Right lobe of liver (tissue), 6 donors: ENCODE data around the gene VASH2. TPM values are rescaled to one million over a fixed set of nuclear protein-coding genes. Genes with fewer than 3 reads are reported as not detected.

Experiments used
- ATAC-seq, 4 donors: fragments of 200-7000 bp; cut with Tn5 transposase; one replicate each; pipeline ENCODE4 v1.9.1; 2020; ENCODE audit warnings: mild to moderate bottlenecking in 4 of 4, moderate library complexity in 4 of 4
- DNase-seq, 3 donors: peaks; one replicate each; pipeline ENCODE4 v3.0.0-alpha.2; 2020
- H3K27ac ChIP-seq, 3 donors: fragments of 200-600 bp; one replicate each; pipeline ENCODE4 v1.8.0; 2022
- H3K27me3 ChIP-seq, 2 donors: fragments of 200-600 bp; one replicate each; pipeline ENCODE4 v1.8.0; 2022
- H3K36me3 ChIP-seq, 4 donors: fragments of 200-600 bp; sonication (generic) in 1 of 4; one replicate each; pipeline versions ENCODE4 v1.5.1 to v1.8.0; 2017 to 2022; ENCODE audit warnings: control low read depth in 1 of 4
- H3K4me1 ChIP-seq, 4 donors: fragments of 200-600 bp; sonication (generic) in 1 of 4; one replicate each; pipeline versions ENCODE4 v1.5.1 to v1.8.0; 2017 to 2022; ENCODE audit warnings: control low read depth in 1 of 4
- H3K4me3 ChIP-seq, 3 donors: fragments of 200-600 bp; one replicate each; pipeline ENCODE4 v1.8.0; 2022
- H3K9me3 ChIP-seq, 4 donors: fragments of 200-600 bp; sonication (generic) in 1 of 4; one replicate each; pipeline versions ENCODE4 v1.5.1 to v1.8.0; 2017 to 2022; ENCODE audit warnings: control low read depth in 1 of 4
- CTCF ChIP-seq, 4 donors: fragments of 200-600 bp in 3 of 4; fragments of 450-650 bp in 1 of 4; IDR thresholded peaks; one replicate each; pipeline versions ENCODE4 v1.5.1 to v1.8.0; 2016 to 2022; ENCODE audit warnings: antibody characterized with exemption in 4 of 4, mild to moderate bottlenecking in 2 of 4
- POLR2A ChIP-seq: fragments of 450-650 bp; IDR thresholded peaks from one replicate; pipeline ENCODE4 v1.6.1; 2017; ENCODE audit warnings: antibody characterized with exemption, mild to moderate bottlenecking
- WGBS: methylation state at CpG from one replicate; pipeline ENCODE4 v1.1.6; 2018; ENCODE audit warnings: low coverage, low lambda C conversion rate; ENCODE audit not compliant: insufficient coverage; ENCODE audit errors: missing lambda C conversion rate; 5-methylcytosine and 5-hydroxymethylcytosine counted together
- intact Hi-C, 2 donors: fragments of 100-400 bp; cut with DNase I; formaldehyde crosslinking; loops; one replicate each; pipeline versions ENCODE4 v1.11.2 to v1.14.1; 2022
- total RNA-seq, 6 experiments: library from RNA; depleted of rRNA in 2 of 6; stranded (reverse); fragments of >200 nt in 2 of 6; fragmentation: NEBNext Ultra II Directional in 3 of 6; extraction: Animal tissue kit (Norgen Biotek cat#: 25700) in 3 of 6; gene quantifications; one replicate each; pipeline versions ENCODE4 v1.1.0 to v1.2.4, GENCODE V29; 2016 to 2023
- donor health status: DM: no; HTN: yes; CAD: no.
- donor health status: DM: no; HTN: no; CAD: no.
- donor health status: DM: no; HTN: no; CAD: no.
- donor health status: DM: no; HTN: yes; CAD: no.
- donor health status: DM: no; HTN: yes; CAD: no.

VASH2 gene
- total RNA-seq, 6 experiments from 2014 or later: 0.04 to 0.32 (median 0.07) TPM; not detected in 3

GRCh38 chr1:212981571-212982328, 31.4 kb downstream of the VASH2 start:
- Histone ChIP-seq H3K27ac (no peak overlapping the region), H3K9me3 (no peaks in the 10 kb centered on the region), H3K36me3 (no peaks in the 10 kb centered on the region), H3K4me1 (no peaks in the 10 kb centered on the region), H3K27me3 (no peaks in the 10 kb centered on the region), H3K4me3 (no peak overlapping the region)
- TF ChIP-seq POLR2A (no peak), CTCF (IDR thresholded peaks at IDR 0.05) (no peak)
- DNase-seq: no peak
- WGBS: 53% methylated on average over 8 of the region's 13 CpGs
- ATAC-seq: no peak
- intact Hi-C loops: no loop called here

GRCh38 chr1:212982430-212983152, 32.2 kb downstream of the VASH2 start:
- ATAC-seq (no peak), DNase-seq (no peak)
- TF ChIP-seq POLR2A (no peak), CTCF (IDR thresholded peaks at IDR 0.05) (no peak)

GRCh38 chr1:212983482-212983881, 33.1 kb downstream of the VASH2 start:
- Histone ChIP-seq H3K27ac (no peak overlapping the region), H3K36me3 (no peaks in the 10 kb centered on the region), H3K27me3 (no peaks in the 10 kb centered on the region), H3K9me3 (no peaks in the 10 kb centered on the region), H3K4me3 (no peak overlapping the region), H3K4me1 (no peaks in the 10 kb centered on the region)
- no peak for TF ChIP-seq POLR2A
- TF ChIP-seq CTCF (IDR thresholded peaks at IDR 0.05): no peak
- intact Hi-C loops: no loop called here
- 93% methylated on average over 3 of the region's 3 CpGs for WGBS
- ATAC-seq (no peak), DNase-seq (no peak)

More at GRCh38 chr1:212982430-212983152, 32.2 kb downstream of the VASH2 start:
- Histone ChIP-seq H3K27me3 (no peaks in the 10 kb centered on the region), H3K4me1 (no peaks in the 10 kb centered on the region), H3K9me3 (no peaks in the 10 kb centered on the region), H3K36me3 (no peaks in the 10 kb centered on the region), H3K4me3 (no peak overlapping the region), H3K27ac (no peak overlapping the region)
- intact Hi-C loops: no loop called here
- 44% methylated on average over 6 of the region's 6 CpGs for WGBS

- TF ChIP-seq POLR2A (no peak), CTCF (IDR thresholded peaks at IDR 0.05) (no peak)
- intact Hi-C loops: no loop called here
- H3K9me3 ChIP-seq: no peaks in the 10 kb centered on the region
- peaks cover 0 to 5% (median 0%) of the 10 kb centered on the region in 4 donors for H3K36me3 ChIP-seq
- no peak for ATAC-seq
- H3K4me1 ChIP-seq: no peaks in the 10 kb centered on the region
- WGBS: 100% methylated on average over 4 of the region's 6 CpGs
- no peak overlapping the region for H3K27ac ChIP-seq
- no peak overlapping the region for H3K4me3 ChIP-seq
- H3K27me3 ChIP-seq: no peaks in the 10 kb centered on the region
- no peak for DNase-seq
Observed at GRCh38 chr1:212984522-212985291, 34.4 kb downstream of the VASH2 start.
